Bronchial epithelial cell (primary cell): ENCODE results near the gene MMP17. TPM values are rescaled to one million over a fixed set of nuclear protein-coding genes. Genes with fewer than 3 reads are reported as not detected.

Experiments used
- DNase-seq: peaks from one replicate; pipeline ENCODE4 v3.0.0-alpha.2; 2010; ENCODE audit warnings: low read depth
- FAIRE-seq: peaks from 2 replicates; lab custom pipeline; 2011; peaks lifted over from hg19 to GRCh38; lab: Jason Lieb, UNC
- H3K27me3 ChIP-seq: 2 replicates; pipeline ENCODE4 v1.5.1; 2011; ENCODE audit warnings: low read length; ENCODE audit not compliant: control insufficient read depth, insufficient read depth
- H3K36me3 ChIP-seq: 2 replicates; pipeline ENCODE4 v1.5.1; 2011; ENCODE audit warnings: low read length; ENCODE audit not compliant: control insufficient read depth, insufficient read depth
- H3K4me3 ChIP-seq: 2 replicates; pipeline ENCODE4 v1.5.1; 2011; ENCODE audit warnings: mild to moderate bottlenecking, low read depth, low read length, control low read depth
- total RNA-seq: library from RNA; depleted of rRNA; stranded (reverse); fragments of >200 nt; gene quantifications from 2 replicates; pipeline ENCODE4 v1.2.1, GENCODE V29; 2014
- TF ChIP-seq, protein P1 (sequence below): IDR thresholded peaks from 2 replicates; pipeline ENCODE4 v1.5.1; 2011; ENCODE audit warnings: mild to moderate bottlenecking, moderate library complexity, low read length, control low read depth, inconsistent platforms; ENCODE audit not compliant: insufficient read depth, severe bottlenecking

The MMP17 gene
- total RNA-seq, 1 donor from 2014 or later: 4.5 TPM

DNA sequence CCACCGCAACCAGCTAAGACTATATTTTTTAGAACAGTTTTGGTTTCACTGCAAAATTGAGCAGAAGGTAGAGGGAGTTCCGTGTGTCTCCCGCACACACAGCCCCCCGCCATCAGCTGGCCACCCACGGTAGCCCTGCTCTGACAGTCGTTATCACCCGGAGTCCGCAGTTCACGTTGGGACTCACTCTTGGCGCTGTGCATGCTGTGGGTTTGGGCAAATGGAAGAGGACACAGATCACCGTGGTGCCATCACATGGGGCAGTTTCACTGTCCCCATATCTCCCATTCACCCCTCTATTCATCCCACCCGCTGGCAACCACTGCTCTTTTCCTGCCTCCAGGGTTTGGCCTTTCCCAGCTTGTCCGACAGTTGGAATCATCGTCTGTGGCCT is 34.4 kb downstream of the MMP17 start:
- H3K27me3 ChIP-seq: no peaks in the 10 kb centered on the region
- H3K36me3 ChIP-seq: no peaks in the 10 kb centered on the region
- no peak for FAIRE-seq
- TF ChIP-seq, protein P1, sequence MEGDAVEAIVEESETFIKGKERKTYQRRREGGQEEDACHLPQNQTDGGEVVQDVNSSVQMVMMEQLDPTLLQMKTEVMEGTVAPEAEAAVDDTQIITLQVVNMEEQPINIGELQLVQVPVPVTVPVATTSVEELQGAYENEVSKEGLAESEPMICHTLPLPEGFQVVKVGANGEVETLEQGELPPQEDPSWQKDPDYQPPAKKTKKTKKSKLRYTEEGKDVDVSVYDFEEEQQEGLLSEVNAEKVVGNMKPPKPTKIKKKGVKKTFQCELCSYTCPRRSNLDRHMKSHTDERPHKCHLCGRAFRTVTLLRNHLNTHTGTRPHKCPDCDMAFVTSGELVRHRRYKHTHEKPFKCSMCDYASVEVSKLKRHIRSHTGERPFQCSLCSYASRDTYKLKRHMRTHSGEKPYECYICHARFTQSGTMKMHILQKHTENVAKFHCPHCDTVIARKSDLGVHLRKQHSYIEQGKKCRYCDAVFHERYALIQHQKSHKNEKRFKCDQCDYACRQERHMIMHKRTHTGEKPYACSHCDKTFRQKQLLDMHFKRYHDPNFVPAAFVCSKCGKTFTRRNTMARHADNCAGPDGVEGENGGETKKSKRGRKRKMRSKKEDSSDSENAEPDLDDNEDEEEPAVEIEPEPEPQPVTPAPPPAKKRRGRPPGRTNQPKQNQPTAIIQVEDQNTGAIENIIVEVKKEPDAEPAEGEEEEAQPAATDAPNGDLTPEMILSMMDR: no peak
- DNase-seq: no peak
- H3K4me3 ChIP-seq: no peak overlapping the region

DNA sequence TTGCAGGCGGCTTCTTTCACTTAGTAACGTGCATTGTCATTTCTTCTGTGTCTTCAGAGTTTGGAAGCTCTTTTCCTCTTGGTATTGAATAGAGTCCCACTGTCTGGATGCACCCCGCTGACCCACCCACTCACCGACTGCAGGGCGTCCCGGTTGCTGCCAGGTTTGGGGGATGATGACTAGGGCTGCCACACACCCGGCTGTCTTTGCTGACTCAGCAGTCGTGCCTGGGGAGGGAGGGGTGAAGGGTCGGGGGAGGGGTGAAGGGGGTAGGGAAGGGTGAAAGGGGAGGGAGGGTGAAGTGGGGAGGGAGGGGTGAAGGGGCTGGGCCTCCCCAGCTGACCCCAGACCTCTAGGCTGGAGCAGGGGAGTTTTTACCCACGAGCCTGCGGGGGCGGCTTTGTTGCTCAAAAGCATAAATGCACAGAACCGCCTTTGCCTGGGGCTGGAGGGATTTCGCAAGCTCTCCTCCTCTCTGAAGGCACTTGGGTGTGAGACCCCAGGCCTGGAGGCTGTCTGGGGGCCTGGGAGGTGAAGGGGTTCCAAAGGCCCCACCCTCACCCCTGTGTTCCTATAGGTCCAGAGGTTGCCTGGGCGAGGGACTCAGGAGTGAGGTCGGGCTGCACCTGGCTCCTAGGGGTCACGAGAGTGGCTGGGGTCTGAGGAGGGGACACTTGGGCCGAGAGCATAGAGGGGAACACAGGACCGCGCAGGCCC is 35.0 kb downstream of the MMP17 start:
- no peaks in the 10 kb centered on the region for H3K36me3 ChIP-seq
- H3K27me3 ChIP-seq: no peaks in the 10 kb centered on the region
- TF ChIP-seq, protein P1: no peak
- no peak overlapping the region for H3K4me3 ChIP-seq
- FAIRE-seq (no peak), DNase-seq (no peak)

DNA sequence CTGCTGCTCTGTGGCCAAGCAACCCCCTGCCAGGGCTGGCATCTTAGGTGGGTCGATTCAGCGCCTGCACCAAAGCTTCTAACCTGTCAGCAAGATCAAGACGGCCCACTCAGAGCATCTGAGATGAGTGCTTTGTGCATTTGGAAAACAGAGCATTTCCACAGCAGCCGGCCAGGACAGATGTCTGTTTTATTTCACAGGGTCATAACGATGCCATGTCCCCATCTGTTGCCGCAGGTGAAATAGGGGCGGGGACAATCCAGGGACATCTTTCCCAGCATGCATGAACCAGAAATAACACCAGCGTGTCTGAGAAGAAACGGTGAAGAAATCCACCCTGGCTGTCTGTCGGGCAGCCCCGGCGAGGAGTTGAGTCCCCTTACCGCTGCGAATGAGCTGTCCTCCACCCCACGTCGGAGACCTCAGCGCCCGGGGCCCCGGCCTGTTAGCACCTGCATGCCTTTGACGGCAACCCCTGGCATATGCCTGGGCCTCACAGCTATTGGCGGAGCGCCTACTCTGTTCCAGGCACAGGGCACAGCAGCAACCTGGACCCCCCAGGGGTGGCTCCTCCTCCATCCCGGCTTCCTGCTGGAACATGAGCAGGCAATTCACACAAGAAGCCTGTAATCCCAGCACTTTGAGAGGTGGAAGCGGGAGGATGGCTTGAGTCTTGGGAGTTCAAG is 35.7 kb downstream of the MMP17 start:
- H3K36me3 ChIP-seq: no peaks in the 10 kb centered on the region
- TF ChIP-seq, protein P1: no peak
- DNase-seq (no peak), FAIRE-seq (no peak)
- no peak overlapping the region for H3K4me3 ChIP-seq
- H3K27me3 ChIP-seq: no peaks in the 10 kb centered on the region

DNA sequence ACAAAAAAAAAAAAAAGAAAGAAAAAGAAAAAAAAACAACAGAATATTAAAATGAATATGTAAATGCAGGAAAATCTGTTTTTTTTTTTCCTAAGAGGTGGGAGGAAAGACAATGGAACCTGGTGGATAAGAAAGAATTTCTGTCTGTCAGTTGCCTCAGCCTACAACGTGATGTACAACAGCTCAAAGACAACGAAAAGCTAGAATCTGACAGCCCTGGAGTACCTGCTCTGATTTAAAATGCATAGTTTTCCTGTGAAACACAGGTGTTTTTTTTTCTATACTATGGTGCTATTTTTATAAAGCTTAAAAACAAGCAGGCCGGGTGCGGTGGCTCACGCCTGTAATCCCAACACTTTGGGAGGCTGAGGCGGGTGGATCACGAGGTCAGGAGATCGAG is 36.3 kb downstream of the MMP17 start:
- FAIRE-seq (no peak), DNase-seq (no peak)
- H3K27me3 ChIP-seq: no peaks in the 10 kb centered on the region
- TF ChIP-seq, protein P1: no peak
- H3K4me3 ChIP-seq: no peak overlapping the region
- H3K36me3 ChIP-seq: no peaks in the 10 kb centered on the region

DNA sequence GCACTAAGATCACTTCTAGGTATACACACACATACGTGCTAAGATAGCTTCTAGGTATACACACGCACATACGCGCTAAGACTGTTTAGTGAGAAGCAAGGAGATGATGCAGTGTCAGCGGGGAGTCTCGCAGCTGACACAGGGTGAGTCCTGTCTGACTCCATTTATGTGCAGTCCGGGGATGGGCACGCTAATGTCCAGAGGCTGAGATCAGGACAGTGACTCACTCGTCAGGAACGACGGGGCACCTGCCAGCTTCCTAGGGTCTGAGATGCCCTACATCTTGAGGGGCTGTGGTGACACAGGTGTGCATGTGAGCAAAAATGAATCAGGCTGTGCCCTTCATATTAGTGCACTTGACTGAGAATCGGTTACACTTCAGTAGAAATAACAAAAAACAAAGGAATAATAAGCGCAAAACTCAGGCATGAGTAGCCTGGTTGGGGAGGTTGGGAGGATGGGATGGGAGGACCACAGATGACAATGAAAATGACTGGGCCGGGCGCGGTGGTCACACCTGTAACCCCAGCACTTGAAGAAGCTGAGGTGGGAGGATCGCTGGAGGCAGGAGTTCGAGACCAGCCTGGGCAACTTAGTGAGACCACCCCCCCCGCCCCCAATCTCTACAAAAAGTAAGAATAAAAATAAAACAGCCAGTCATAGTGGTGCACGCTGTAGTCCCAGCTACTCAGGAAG is 37.1 kb downstream of the MMP17 start:
- FAIRE-seq (peak; percentile 23), DNase-seq (peak; percentile 39)
- no peaks in the 10 kb centered on the region for H3K36me3 ChIP-seq
- no peak overlapping the region for H3K4me3 ChIP-seq
- TF ChIP-seq, protein P1: no peak
- H3K27me3 ChIP-seq: no peaks in the 10 kb centered on the region
